GM20431 (cell line): ENCODE measurements around the gene SYNE4.
"Not testable (repeated sequence)": the region's sequence is repeated elsewhere in the genome, so short reads cannot be mapped to it uniquely, and the experiment has no call there.

ENCODE experiments used
- in situ Hi-C: fragments of 300-500 bp; cut with MseI, MboI; formaldehyde crosslinking; loops from one replicate; pipeline ENCODE4 v1.15.0; 2020; ENCODE audit warnings: low sequenced_read_pairs; ENCODE audit not compliant: unreplicated experiment

SYNE4 gene

DNA sequence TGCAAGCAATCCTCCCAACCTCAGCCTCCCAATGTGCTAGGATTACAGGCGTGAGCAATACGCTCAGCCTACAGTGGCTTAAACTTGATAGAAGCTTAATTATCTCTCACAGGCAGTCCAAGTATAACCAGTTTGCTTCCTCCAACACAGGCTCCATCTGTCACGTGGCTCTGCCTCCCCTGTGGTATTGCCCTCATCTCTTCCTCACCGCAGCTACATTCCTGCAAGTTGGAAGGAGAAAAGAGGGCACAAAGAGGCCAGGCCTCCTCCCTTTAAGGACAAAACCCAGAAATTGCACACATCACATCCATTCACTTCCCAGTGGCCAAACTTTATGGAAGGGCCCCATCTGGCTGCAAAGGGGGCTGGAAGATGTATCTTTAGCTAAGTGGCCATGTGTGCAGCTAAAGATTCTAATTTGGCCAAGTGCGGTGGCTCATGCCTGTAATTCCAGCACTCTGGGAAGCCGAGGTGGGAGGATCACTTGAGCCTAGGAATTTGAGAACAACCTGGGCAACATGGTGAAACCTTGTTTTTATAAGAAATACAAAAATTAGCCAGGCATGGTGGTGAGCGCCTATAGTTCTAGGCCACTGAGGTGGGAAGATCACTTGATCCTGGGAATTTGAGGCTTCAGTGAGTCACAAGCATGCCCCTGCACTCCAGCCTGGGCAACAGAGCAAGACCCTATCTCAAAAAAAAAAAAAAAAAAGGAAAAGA is 16.7 kb downstream of the SYNE4 start:
- in situ Hi-C loops, result no loop called here

DNA sequence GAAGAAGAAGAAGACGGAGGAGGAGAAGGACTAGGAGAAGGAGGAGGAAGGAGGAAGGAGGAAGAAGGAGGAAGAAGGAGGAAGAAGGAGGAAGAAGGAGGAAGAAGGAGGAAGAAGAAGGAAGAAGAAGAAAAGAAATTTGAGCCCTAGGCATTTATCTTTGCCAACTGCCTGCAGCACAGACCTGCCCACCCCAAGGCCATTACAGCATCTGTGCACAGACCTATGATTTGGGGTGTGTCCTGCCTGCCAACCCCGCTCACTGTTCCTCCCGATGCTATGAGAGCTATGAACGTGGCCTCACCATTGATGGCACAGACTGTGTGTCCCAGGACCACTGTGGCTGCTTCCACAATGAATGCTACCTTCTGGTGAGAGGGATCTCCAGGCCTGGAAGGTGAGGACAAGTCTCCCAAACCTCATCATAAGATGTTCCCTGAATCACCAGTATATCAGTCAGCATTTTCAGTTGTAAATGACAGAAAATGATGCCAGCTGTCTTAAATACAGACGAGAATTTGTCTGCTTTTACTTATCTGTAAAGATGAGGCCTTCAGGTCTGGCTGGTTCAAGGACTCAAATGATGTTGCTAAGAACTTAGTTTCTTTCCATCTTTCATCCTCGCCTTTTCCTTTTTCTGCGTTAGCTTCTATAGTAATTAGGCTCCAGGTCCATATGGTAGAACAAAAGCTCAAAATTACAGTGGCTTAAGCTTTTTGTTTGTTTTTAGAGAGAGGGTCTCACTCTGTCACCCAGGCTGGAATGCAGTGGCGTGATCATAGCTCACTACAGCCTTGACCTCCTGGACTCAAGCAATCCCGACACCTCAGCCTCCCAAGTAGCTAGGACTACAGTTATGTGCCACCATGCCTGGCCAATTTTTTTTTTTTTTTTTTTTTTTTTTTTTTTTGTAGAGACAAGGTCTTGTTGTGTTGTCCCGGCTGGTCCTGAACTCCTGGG is 17.6 kb downstream of the SYNE4 start:
- in situ Hi-C loops, result no loop called here

DNA sequence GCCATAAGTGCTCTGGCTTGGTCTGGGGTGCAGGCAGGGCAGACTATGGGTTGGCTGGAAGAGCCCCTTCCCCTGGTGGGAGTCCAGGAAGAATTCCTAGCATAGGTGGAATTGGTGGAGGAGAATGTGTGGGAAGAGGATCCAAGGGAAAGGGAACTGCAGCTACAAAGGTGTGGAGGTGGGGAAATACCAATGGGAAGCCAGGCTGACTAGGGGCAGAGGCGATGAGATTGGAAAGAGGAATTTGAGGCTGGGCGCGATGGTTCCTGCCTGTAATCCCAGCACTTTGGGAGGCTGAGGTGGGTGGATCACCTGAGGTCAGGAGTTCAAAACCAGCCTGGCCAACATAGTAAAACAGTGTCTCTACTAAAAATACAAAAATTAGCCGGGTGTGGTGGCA is 18.5 kb downstream of the SYNE4 start:
- in situ Hi-C loops, result no loop called here

DNA sequence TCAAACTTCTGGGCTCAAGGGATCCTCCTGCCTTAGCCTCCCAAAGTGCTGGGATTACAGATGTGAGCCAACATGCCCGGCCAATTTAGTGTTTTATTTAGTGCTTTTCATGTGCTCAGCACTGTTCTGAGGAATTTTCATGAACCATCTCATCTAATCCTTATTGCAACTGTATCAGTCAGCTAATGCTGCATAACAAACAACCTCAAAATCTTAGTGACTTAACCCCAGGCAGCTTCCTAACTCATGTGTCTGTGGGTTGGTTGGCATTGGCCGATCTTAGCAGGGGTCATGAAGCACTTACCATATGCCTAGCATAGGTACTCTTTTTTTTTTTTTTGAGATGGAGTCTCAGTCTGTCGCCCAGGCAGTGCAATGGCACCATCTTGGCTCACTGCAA is 19.8 kb downstream of the SYNE4 start:
- in situ Hi-C loops, result no loop called here

- in situ Hi-C loops, result no loop called here
Measured at GRCh38 chr19:35987571-35987896, 21.1 kb downstream of the SYNE4 start.

DNA sequence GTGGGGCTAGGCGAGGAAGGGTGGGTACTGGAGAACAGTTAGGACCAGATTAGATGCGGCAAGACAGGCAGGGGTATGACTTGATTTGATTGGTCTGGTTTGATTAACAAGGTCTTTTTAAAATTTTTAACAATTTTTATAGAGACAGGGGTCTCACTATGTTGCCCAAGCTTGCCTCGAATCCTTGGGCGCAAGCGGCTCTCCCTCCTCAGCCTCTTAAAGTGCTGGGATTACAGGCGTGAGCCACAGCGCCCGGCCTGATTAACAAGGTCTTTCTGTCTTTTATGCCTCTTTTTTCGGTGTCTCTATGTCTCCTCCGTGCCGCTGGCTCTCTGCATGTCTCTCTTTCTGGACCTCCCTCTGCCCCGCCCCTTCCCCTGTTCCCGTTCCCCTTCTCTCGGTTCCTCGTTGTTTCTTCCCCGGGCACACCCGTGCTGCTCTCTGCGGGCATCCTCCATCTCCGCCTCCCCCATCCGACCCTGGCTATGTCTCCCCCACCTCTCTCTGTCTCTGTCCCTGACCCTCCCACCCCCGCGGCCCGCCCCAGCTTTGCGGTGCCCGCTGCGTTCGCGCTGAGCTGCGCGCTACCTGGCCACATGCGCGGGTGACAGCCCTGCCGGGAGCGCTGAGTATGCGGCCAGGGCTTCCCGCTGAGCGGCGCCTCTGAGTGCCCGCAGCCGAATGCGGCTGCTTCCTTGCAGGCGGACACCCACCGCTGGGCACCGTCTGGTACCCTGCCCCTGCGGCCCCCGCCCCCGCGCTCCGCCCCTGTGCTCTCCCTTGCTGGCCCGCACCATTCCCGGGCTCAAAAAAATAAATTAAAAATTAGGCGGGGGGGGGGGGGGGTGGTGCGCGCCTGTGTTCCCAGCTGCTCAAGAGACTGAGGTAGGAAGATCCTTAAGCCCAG is 21.7 kb downstream of the SYNE4 start:
- in situ Hi-C loops, result no loop called here

DNA sequence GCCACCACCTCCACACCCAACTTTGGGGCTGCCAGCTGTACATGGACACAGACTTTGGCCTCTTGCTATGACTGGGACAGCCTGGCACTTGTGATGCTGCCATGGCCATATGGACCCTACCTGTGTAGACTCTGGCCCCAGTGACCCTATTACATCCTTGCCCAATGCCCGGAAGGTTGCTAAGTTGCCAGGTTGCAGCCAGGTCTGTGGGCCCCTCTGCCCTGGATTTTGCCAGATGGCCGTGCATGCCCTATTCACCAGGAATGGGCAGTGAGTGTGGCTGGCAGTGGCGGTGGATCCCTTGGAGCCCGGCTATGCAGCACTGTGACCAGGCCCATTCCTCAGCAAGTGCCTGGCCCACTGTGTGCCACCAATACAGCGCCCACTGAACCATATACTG is 22.5 kb downstream of the SYNE4 start:
- in situ Hi-C loops, result no loop called here

DNA sequence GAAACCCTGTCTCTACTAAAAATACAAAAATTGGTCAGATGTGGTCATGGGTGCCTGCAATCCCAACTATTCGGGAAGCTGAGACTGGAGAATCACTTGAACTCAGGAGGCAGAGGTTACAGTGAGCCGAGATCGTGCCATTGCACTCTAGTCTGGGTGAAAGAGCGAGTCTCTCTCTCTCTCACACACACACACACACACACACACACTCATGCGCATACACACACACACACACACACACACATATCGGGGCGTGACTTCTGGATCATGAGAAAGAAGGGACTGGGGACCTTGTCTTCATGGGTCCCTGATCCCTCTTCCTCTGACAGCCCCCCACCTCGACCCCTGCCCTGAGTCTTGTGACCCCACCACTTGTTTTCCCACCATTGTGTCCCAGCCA is 25.4 kb downstream of the SYNE4 start:
- in situ Hi-C loops, result no loop called here

DNA sequence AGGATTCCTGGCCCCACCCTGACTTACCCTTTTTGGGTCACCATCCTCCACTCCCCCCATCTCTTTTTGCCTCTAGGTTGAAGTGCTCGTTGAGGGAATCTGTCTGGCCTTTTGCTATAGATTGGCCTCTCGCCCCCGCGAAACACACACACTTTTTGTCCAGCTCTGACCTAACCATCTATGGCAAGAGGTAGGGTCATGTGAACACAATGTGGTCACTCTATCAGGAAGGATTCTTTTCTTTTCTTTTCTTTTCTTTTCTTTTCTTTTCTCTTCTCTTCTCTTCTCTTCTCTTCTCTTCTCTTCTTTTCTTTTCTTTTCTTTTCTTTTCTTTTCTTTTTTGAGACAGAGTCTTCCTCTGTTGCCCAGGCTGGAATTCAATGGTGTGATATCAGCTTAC is 27.6 kb downstream of the SYNE4 start:
- in situ Hi-C loops, result not testable (repeated sequence)

DNA sequence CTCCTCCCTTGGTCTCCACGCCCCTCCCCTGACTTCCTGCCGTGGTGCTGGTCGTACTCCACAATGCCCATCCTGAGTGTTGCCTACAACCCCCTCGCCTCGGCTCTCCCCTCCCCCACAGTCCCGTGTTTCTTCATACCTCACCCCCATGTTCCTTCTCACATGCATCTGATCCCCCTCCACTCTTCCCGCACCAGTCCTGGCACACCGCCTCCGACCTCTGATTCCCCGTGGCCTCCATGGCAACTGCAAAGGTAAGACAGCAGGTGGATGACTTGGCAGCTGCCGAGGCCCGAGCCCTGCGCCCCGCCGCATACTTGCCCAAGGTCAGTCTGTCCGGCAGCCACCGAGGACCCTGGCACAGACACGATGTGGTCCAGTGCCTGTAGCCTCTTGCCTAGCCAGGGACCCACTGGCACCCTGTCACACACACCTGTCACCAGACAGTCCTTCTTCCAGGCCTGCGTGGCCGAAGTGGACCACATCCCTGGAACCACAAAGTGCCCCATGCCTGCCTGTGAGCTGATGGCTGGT is 29.7 kb downstream of the SYNE4 start:
- in situ Hi-C loops, result no loop called here

- in situ Hi-C loops, result no loop called here
Measured at GRCh38 chr19:35978271-35978670, 30.3 kb downstream of the SYNE4 start.

- in situ Hi-C loops, result no loop called here
Measured at GRCh38 chr19:35977446-35978222, 31.0 kb downstream of the SYNE4 start.

- in situ Hi-C loops, result no loop called here
Measured at GRCh38 chr19:35975608-35976214, 32.9 kb downstream of the SYNE4 start.

DNA sequence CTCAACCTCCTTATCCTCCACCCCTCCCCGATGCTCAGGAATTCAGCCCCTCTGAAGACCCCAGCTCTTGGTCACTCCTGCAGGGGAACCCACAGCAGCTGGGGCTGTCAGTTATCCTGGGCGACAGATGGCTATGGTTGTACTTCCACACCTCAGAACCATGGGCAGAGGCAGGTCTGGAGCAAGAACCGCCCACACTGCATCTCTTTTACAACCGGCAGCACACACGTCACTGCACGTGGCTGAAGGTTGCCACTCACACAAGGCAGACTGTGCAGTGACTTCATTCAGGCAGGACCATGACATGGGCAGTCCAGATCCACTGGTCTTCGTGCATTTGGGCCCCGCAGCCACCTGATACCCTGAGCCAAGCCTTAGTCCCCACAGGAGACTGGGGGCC is 35.1 kb downstream of the SYNE4 start:
- in situ Hi-C loops, result no loop called here

DNA sequence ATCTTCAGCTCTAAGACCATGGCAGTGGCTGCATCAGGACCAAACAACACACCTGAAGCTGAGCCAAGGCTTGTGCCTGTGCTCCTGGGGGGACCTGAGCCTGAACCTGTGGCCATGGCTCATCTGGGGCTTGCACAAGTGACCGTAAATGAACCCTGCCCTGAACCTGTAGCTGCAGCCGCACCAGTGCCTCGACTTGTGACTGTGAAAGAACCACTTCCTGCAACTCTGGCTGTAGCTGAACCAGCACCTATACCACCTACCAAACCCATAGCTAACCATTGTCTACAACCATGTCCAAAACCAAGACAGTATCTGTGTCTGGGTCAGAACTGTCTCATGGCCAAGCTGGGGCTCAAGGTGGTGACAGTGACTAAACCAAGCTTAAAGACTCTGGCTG is 41.8 kb downstream of the SYNE4 start:
- in situ Hi-C loops, result no loop called here

DNA sequence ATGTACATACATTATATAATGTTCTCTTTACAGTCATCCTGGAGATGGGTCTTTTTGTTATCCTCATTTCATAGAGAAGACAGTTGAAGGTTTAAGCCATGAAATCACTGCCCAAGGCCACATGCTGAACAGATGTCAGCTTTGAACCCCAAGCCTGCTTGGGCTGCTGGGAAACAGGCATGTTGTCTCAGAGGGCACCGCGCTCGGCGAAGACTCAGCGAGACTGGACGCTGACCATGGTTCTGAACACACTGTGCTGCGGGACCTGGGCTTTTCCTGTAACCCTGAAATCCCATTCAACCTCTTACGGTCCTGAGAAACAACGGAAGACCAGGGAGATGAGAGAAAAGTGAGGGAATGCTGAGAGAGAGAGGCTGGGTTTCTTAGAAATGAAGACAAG is 45.1 kb downstream of the SYNE4 start:
- in situ Hi-C loops, result no loop called here

GRCh38 chr19:35960432-35960972 is 48.1 kb downstream of the SYNE4 start:
- in situ Hi-C loops, result no loop called here

DNA sequence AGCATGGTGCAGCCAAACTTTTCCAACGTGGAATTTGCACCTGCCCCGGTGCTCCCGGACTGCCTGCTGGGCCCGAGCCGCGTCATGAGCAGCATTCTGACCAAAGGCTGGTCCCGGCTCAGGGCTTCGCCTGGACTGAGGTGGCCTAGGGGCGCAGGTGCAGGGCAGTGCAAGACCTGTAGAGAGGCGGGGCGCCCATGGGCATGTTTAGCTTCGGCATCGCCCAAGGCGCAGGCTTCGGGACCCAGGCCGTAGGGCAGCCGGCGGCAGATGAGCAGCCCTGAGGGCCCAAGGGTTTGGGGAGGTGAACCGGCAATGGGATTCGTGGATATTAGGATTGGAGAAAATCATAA is 48.7 kb downstream of the SYNE4 start:
- in situ Hi-C loops, result no loop called here
